ENCODE measurements around the gene SPEN.
"Not testable (repeated sequence)": the region's sequence is repeated elsewhere in the genome, so short reads cannot be mapped to it uniquely, and the experiment has no call there.

The SPEN gene

GRCh38 chr1:15975358-15975804 lies 127.9 kb downstream of the SPEN start:
- TF ChIP-seq CTCF (IDR thresholded peaks at IDR 0.05; ENCODE audit: extremely low read depth, missing control alignments), result no peak
- peak; percentile 87 for DNase-seq (ENCODE audit: low spot score)

- no peak for TF ChIP-seq CTCF (IDR thresholded peaks at IDR 0.05; ENCODE audit: extremely low read depth, missing control alignments)
- peak; percentile 95 for DNase-seq (ENCODE audit: low spot score)
Measured at GRCh38 chr1:15975805-15976680, 128.5 kb downstream of the SPEN start, which contains the start of gene ZBTB17. ZBTB17 (minus strand) TSS chr1:15976101; CDS start chr1:15948495, 27,606 bp downstream.

- not testable (repeated sequence) for DNase-seq (ENCODE audit: low spot score)
Measured at GRCh38 chr1:15977947-15978346, 130.4 kb downstream of the SPEN start.

- no peak for DNase-seq (ENCODE audit: low spot score)
- no peak for TF ChIP-seq CTCF (IDR thresholded peaks at IDR 0.05; ENCODE audit: extremely low read depth, missing control alignments)
Measured at GRCh38 chr1:15981679-15982078, 134.2 kb downstream of the SPEN start.

GRCh38 chr1:15983275-15983674 lies 135.8 kb downstream of the SPEN start:
- no peak for DNase-seq (ENCODE audit: low spot score)
- no peak for TF ChIP-seq CTCF (IDR thresholded peaks at IDR 0.05; ENCODE audit: extremely low read depth, missing control alignments)

GRCh38 chr1:15985611-15986297 lies 138.2 kb downstream of the SPEN start:
- TF ChIP-seq CTCF (IDR thresholded peaks at IDR 0.05; ENCODE audit: extremely low read depth, missing control alignments), result no peak
- no peak for DNase-seq (ENCODE audit: low spot score)

- no peak for DNase-seq (ENCODE audit: low spot score)
- TF ChIP-seq CTCF (IDR thresholded peaks at IDR 0.05; ENCODE audit: extremely low read depth, missing control alignments), result no peak
Measured at GRCh38 chr1:15988856-15989736, 141.6 kb downstream of the SPEN start.

Data from GM20000 (cell line).